Measurements from ENCODE around the gene ACTC1.

Gene ACTC1

GRCh38 chr15:34755419-34755773 lies 40.0 kb downstream of the ACTC1 start:
- no peak for DNase-seq

- no peak for DNase-seq
These were observed 40.5 kb downstream of the ACTC1 start, which contains the start of gene GJD2 for GRCh38 chr15:34754674-34755418. Gene GJD2, minus strand, starts transcription at chr15:34754998. Its CDS starts 510 bp downstream, at chr15:34754488.

- no peak for DNase-seq
These were observed 41.2 kb downstream of the ACTC1 start for GRCh38 chr15:34754171-34754601.

GRCh38 chr15:34753236-34753894 lies 42.0 kb downstream of the ACTC1 start:
- DNase-seq = no peak

- no peak for DNase-seq
These were observed 45.7 kb downstream of the ACTC1 start for GRCh38 chr15:34749691-34750090.

All from NCI-H2029 treated with DMSO at 0.1 percent for 48 hours (cell line).